Activated naive CD4-positive, alpha-beta T cell treated with Interleukin-2 at 50 U/mL for 16 hours (primary cell): Measurements from ENCODE around the gene ESR1.

ENCODE experiments used
- DNase-seq: peaks from one replicate; pipeline ENCODE4 v3.0.0-alpha.2; 2020

Gene ESR1

GRCh38 chr6:151807513-151808370 is at the start of gene ESR1:
TSS of gene ESR1 (plus strand) at chr6:151807682. CDS start at chr6:151807913, 231 bp downstream.
- DNase-seq: no peak

- no peak for DNase-seq
Measured at GRCh38 chr6:151760486-151760885, 47.0 kb upstream of the ESR1 start.

DNA sequence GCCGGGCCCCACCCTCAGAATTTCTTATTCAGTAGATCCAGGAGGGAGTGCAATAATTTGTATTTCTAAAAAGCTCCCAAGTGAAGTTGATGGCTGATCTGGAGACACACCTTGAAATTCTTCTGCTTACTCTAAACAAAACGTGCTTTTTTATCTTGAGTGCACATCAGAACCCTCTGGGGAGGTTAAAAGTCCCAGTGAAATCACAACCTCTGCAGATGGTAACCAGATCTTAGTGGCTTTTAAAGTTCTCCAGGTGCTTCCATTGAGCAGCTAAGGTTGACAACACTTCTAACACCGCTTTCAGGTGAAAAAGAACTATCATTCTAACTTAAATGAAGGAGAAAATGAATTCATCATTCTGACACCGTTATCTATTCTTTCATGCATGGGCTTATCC is 45.6 kb upstream of the ESR1 start:
- no peak for DNase-seq

DNA sequence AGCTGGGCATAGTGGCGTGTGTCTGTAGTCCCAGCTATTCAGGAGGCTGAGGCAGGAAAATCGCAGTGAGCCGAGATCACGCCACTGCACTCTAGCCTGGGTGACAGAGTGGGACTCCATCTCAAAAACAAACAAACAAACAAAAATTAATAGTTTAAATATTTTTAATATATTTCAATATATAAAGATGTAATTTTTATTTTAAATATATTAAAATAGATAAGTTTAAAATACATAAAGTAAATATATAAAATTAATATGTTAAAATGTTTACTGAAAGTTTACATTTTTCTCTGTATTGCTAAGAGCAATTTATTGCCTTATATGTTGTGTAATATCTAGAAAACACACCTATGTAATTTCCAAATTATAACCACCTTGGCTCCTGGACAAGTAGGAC is 44.7 kb upstream of the ESR1 start:
- no peak for DNase-seq

- no peak for DNase-seq
Measured at GRCh38 chr6:151763303-151763702, 44.2 kb upstream of the ESR1 start.

GRCh38 chr6:151763938-151764680 is 43.4 kb upstream of the ESR1 start:
- DNase-seq: peak; percentile 18

DNA sequence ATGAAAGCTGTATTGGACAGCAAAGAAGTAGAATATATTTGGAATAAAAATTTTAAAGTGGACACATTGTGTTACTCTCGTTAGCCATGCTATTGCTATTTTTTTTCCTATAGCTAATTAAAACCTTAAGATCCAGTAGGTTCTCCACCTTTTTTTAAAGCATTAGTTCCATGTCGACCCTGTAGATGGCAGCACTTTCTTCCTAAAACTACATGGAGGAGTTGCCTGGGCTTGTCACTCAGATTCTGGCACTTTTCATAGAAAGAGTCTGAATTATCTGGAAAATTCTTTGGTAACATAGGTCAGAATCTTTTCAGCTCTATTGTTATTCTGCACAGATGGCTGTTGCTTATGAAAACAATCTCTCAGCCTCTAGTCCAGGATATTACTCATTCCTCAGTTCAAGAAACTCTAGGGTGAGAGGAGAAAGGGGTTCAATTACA is 42.0 kb upstream of the ESR1 start:
- DNase-seq: no peak

DNA sequence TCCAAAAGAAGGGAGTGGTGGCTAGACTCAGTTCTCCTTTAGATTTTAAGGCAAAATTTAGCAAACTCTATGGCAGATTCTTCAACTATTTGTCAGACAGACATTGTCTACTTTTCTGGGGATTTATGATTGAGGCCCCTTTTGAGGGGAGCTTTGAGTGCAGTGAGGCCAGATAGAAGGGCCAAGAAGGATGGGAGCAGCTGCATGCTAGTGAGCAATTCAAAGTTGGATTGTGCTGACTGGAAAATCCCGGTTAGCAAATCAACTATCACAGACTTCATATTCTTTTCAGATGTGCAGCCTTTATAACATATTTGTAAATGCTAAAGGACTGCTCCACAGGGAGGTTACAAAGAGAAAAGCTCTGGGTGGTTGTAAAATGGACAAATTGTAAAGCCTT is 35.0 kb upstream of the ESR1 start:
- DNase-seq: no peak

GRCh38 chr6:151773382-151773781 is 34.1 kb upstream of the ESR1 start:
- no peak for DNase-seq

GRCh38 chr6:151782560-151782959 is 24.9 kb upstream of the ESR1 start:
- DNase-seq: no peak

DNA sequence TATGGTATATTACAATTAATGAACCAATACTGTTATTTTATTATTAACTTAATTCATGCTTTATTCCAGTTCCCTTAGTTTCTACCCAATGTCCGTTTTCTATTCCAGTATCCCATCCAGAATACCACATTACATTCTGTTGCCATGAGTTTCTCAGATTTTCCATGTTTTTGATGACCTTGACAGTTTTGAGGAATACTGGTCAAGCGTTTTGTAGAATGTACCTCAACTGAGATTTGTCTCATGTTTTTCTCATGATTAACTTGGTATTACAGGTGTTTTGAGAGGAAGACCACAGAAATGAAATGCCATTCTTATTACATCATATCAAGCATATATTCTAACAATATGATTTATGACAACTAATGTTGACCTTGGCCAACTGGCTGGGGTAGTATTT is 23.8 kb upstream of the ESR1 start:
- DNase-seq: no peak

GRCh38 chr6:151784441-151785214 is 22.9 kb upstream of the ESR1 start:
- no peak for DNase-seq

- no peak for DNase-seq
Measured at GRCh38 chr6:151796842-151797530, 10.5 kb upstream of the ESR1 start.

DNA sequence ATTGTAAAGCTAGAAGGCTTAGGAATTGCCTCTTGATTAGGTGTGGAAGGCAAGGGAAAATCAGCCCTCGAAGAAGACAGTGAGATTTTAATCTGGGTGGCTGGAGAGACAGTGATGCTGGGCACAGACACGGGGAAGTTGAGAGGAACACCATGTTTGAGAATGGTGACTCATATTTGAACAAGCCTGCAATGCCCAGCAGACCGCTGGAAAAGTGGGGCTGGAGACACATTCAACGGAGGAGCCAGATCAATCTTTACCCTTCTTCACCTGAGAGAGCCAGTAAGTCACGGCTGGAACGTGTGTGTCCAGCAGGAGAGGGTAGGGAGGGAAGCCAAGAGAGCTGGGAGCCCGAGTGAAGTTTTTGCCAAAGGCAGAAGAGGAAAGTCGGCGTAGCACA is 3.7 kb upstream of the ESR1 start:
- DNase-seq: no peak

- DNase-seq: no peak
Measured at GRCh38 chr6:151804585-151805285, 2.7 kb upstream of the ESR1 start.

DNA sequence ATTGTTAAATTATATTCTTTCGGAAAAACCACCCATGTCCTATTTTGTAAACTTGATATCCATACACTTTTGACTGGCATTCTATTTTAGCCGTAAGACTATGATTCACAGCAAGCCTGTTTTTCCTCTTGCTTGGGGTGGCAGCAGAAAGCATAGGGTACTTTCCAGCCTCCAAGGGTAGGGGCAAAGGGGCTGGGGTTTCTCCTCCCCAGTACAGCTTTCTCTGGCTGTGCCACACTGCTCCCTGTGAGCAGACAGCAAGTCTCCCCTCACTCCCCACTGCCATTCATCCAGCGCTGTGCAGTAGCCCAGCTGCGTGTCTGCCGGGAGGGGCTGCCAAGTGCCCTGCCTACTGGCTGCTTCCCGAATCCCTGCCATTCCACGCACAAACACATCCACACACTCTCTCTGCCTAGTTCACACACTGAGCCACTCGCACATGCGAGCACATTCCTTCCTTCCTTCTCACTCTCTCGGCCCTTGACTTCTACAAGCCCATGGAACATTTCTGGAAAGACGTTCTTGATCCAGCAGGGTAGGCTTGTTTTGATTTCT is 2.1 kb upstream of the ESR1 start:
- DNase-seq: no peak

DNA sequence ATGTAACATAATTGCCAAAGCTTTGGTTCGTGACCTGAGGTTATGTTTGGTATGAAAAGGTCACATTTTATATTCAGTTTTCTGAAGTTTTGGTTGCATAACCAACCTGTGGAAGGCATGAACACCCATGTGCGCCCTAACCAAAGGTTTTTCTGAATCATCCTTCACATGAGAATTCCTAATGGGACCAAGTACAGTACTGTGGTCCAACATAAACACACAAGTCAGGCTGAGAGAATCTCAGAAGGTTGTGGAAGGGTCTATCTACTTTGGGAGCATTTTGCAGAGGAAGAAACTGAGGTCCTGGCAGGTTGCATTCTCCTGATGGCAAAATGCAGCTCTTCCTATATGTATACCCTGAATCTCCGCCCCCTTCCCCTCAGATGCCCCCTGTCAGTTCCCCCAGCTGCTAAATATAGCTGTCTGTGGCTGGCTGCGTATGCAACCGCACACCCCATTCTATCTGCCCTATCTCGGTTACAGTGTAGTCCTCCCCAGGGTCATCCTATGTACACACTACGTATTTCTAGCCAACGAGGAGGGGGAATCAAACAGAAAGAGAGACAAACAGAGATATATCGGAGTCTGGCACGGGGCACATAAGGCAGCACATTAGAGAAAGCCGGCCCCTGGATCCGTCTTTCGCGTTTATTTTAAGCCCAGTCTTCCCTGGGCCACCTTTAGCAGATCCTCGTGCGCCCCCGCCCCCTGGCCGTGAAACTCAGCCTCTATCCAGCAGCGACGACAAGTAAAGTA is 547 bp upstream of the ESR1 start:
- DNase-seq: no peak

DNA sequence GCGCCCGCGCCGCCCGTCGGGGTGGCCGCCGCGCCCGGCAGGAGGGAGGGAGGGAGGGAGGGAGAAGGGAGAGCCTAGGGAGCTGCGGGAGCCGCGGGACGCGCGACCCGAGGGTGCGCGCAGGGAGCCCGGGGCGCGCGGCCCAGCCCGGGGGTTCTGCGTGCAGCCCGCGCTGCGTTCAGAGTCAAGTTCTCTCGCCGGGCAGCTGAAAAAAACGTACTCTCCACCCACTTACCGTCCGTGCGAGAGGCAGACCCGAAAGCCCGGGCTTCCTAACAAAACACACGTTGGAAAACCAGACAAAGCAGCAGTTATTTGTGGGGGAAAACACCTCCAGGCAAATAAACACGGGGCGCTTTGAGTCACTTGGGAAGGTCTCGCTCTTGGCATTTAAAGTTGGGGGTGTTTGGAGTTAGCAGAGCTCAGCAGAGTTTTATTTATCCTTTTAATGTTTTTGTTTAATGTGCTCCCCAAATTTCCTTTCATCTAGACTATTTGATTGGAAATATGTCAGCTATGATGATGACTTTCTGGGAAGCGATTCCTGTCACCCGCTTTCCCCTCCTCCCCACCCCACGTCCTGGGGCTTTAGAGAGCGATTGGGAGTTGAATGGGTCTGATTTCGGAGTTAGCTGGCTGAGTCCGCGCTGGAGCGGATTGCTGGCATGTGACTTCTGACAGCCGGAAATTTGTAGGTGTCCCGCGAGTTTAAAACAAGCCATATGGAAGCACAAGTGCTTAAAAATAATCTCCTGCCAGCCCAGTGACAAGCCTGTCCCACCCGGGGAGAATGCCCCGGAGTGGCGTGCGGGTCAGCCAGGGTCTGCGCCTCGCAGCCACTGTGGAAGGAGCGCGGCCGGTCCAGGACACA is 1.1 kb downstream of the ESR1 start:
- DNase-seq: no peak

DNA sequence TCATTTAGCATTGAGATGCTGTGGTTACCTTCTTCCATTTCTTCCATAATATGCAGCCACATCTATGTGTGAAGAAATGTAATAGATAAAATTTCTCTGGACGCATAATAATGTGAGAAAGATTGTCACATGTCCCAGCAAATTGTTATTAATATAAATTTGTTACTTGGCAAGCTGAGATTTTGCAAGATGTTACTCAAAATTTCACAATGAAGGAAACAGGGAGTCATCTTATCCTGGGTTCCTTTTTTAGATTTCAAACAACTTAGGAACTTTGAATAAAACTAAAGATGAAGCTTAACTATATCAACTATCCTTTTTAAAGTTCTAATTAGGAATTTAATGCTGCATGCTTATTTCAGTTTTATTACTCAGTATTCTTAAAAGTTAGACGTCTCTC is 3.6 kb downstream of the ESR1 start:
- no peak for DNase-seq

- no peak for DNase-seq
Measured at GRCh38 chr6:151813858-151814257, 6.4 kb downstream of the ESR1 start.
